T47D (cell line): ENCODE results near the gene SPATA31E1.

Experiments used
- DNase-seq, 2 experiments: peaks; one replicate each; pipeline versions ENCODE4 v3.0.0 to v3.0.0-alpha.2; 2011 to 2012; ENCODE audit warnings: low read depth in 1 of 2, low spot score in 1 of 2
- JUND ChIP-seq: IDR thresholded peaks from 2 replicates; pipeline ENCODE4 v1.6.1; 2012; ENCODE audit warnings: low read depth
- in situ Hi-C: cut with HindIII; loops from 2 replicates; pipeline ENCODE4 v1.10.0; 2016; ENCODE audit warnings: low sequenced_read_pairs, low pct_unique_long_range_greater_than_20kb

Gene SPATA31E1

GRCh38 chr9:87868635-87869034 lies 14.0 kb upstream of the SPATA31E1 start:
- no peak for DNase-seq
- no peak for TF ChIP-seq JUND
- in situ Hi-C loops: no loop called here

DNA sequence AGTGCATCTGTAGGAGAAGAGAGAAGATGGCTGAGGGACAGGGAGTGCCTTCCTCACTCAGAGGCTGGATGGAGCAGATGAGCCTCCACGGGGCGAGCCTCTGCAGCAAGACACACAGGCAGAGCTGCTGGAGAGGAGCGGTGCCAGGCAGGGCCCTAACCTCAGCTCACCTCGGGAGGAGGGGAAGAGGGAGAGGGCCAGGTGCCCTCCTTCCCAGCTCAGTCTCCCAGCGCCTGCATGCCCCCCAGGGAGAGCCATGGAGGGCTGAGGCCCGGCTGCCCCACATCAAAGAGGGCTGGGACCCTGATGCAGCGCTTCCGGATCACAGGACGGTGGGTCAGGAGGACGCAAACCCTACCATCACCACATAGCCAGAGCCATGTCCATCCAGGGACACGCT lies 13.6 kb upstream of the SPATA31E1 start:
- no peak for DNase-seq
- in situ Hi-C loops: no loop called here
- TF ChIP-seq JUND: no peak

DNA sequence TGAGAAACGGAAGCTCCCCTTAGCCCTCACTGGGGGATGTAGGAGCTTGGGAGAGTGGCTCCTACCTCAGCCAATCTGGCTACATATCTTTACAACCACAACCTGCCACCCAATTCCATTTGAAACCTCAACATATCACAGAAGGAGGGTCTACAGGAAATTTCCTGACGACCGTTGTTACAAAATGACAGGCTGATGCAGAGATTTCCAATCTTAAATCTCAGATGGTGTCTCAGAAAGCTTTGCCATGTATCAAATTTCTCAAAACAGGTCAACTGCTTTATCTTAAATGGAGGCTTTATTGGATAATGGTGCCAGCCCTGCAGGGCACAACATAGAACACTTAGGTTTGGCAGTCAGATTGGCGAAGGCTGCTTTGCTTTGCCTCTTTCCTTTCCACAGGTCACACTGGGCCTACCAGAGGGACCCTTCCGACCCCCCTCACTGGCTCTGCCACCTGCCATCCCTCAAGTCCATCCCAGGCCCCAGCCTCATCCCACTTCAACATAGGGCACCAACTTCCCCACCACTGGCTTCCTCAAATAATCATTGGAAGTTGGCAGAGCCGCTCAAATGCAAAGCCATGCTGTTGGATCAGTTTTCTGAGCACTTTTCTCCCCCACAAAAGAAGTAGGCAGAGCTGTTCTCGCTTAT lies 11.1 kb upstream of the SPATA31E1 start:
- in situ Hi-C loops: no loop called here
- DNase-seq: no peak
- no peak for TF ChIP-seq JUND

DNA sequence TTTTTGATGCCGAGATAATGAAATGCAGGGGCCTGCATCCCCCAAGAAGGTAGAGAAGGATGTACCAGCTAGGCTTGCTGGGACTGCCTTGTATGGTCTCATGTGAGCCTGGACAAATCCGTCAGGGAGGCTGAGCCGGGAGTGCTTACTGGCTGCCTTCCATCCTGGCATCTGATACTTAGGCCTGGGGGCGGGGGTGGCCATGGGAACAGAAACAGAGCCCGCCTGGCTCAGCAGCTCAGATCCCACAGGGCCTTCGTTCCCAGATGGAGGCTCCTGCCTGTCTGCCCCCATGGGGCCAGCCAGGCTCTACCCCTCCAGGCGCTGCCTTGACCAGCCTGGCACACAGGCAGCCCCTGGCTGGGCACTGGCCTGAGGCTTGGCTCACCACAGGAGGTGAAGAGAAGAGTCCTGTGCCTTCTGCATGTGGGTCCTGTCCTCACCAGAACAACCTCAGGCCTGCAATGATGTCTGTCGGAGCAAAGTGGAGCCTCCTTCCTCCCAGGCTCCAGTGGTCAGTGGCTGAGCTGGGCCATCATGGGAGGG lies 10.5 kb upstream of the SPATA31E1 start:
- no peak for TF ChIP-seq JUND
- no peak for DNase-seq
- in situ Hi-C loops: no loop called here

DNA sequence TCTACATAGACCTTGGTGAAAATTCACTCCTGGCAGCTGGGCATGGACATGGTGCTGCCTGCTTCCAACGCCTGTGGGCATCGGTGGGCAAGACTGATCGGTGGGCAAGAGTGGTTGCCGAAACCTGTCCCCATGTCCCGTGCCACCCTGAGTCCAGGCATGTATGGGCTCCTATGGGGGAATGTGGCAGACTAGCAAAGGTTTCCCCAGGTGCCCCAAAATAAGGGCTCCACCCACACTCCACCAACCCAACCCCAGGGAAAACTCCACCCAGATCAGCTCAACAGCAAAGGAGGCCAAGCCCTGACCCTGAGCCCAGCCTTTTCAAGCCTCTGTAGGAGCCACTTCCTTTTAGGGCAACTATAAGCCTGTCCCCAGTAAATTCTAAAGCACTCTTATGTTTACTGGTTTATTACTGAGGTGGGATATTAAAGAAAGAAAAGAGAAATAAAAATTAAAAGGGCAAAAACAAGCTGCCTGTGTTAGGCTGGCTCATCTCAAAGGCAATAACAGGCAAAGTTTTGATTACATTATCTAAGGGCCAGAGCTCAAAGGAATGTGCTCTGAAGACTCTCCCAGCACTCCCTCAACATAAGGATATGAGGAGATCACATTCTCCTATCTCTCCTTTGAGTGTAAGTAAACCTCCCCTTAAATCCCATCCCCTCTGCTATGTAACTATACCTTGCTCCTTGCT lies 8.9 kb upstream of the SPATA31E1 start:
- in situ Hi-C loops: no loop called here
- no peak for DNase-seq
- TF ChIP-seq JUND: no peak

- DNase-seq: no peak
- in situ Hi-C loops: no loop called here
- no peak for TF ChIP-seq JUND
Measured at GRCh38 chr9:87874304-87874623, 8.4 kb upstream of the SPATA31E1 start.

DNA sequence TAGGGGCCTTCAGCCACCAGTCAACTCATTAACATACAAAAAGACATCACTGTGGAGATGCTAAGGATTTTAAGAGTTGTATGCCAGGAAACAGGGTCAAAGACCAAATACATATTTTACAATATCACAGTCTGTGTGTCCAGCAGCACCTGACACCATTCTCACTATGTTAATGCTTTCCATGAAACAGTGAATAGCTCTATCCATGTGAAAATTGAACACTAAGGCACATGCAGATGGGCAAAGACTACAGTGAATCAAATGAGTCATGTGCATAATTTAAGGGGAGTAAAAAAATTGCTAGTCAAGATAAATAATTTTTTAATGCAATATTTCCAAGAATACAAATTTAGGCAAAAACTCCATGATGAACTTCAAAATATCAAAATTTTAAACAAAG lies 7.6 kb upstream of the SPATA31E1 start:
- DNase-seq: no peak
- in situ Hi-C loops: no loop called here
- no peak for TF ChIP-seq JUND

GRCh38 chr9:87875831-87876545 lies 6.7 kb upstream of the SPATA31E1 start:
- in situ Hi-C loops: no loop called here
- DNase-seq: no peak
- TF ChIP-seq JUND: no peak

- in situ Hi-C loops: no loop called here
- no peak for TF ChIP-seq JUND
- no peak for DNase-seq
Measured at GRCh38 chr9:87876708-87877107, 6.0 kb upstream of the SPATA31E1 start.

DNA sequence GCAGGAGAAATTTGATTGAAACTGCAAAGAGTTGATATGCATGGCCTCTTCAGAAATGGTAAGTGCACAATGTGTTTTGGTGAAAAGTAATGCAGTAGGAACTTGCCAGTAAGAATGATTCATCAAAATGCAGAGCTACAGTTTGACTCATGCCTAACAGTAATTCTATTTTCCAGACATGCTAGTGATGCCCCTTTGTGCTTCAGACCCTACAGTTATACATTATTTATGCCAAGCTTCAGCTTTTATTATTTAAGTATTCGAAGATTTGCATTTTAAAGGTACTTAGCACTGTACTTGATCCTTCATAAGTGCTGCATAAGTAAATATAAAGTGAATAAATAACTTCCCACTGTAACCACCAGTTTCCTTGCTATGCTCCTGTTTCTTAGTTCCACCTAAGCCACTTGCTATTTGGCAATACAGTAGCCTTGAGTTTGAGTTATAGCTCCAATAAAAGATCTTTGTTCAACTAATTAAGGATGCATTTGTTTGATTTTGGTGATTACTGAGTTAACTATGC lies 3.6 kb upstream of the SPATA31E1 start:
- TF ChIP-seq JUND: no peak
- in situ Hi-C loops: no loop called here
- no peak for DNase-seq

GRCh38 chr9:87880116-87880515 lies 2.6 kb upstream of the SPATA31E1 start:
- in situ Hi-C loops: no loop called here
- no peak for TF ChIP-seq JUND
- DNase-seq: no peak

GRCh38 chr9:87880683-87881082 lies 2.0 kb upstream of the SPATA31E1 start:
- no peak for TF ChIP-seq JUND
- DNase-seq: no peak
- in situ Hi-C loops: no loop called here

DNA sequence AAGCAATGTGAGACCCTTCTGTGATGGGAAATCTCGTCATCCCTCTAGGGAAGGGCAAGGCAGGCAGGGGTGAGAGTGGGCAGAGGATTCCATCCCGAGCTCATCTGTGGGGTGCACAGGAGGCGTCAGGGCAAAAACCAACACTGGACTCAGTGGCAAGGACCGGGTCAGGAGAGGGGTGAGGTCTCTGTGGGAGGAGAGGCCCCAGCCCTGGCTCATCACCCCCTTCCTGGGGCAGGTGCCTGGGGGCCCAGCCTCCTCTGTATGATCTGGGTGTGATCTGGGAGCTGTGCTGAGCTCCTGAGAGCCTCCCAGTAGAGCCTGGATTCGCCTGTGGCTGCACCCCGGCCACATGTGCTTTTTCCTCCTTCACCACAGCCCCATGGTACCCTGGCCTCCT lies 597 bp downstream of the SPATA31E1 start:
- in situ Hi-C loops: no loop called here
- TF ChIP-seq JUND: no peak
- DNase-seq: no peak
